ENCODE data around the gene TMEM156.
"Not testable (repeated sequence)": the region's sequence is repeated elsewhere in the genome, so short reads cannot be mapped to it uniquely, and the experiment has no call there.

TMEM156 gene

DNA sequence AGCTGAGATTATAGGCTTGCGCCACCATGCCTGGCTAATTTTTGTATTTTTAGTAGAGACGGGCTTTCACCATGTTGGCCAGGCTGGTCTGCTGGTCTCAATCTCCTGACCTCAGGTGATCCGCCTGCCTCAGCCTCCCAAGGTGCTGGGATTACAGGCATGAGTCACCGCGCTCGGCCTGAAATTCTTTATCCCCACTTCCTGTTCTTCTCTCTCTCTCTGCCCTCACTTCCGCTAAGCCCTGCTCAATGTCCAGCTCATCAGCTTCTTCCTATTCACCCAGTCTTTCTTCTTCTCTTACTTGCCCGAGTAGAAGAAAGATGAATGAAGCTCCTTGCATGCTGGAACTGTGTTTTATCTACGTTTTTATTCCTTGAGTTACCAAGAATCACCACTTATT lies 43.9 kb downstream of the TMEM156 start:
- not testable (repeated sequence) for DNase-seq

DNA sequence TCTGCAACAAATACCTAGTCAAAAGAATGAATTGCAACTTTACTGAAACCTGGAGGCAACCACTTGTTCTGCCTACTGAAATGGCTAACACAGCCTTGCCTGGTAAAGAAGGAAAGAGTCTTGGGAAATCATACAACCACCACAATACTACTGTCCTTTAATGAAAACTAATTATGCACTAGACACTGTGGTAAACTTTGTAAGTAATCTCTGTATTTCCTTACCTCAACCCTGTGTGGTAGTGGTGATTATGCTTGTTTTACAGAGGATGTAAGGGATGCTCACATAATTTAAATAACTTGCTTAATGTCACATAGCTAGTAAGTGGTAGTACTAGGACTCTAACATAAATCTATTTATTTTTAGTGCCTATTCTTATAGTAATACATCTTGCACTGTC lies 44.7 kb downstream of the TMEM156 start:
- DNase-seq, result no peak

DNA sequence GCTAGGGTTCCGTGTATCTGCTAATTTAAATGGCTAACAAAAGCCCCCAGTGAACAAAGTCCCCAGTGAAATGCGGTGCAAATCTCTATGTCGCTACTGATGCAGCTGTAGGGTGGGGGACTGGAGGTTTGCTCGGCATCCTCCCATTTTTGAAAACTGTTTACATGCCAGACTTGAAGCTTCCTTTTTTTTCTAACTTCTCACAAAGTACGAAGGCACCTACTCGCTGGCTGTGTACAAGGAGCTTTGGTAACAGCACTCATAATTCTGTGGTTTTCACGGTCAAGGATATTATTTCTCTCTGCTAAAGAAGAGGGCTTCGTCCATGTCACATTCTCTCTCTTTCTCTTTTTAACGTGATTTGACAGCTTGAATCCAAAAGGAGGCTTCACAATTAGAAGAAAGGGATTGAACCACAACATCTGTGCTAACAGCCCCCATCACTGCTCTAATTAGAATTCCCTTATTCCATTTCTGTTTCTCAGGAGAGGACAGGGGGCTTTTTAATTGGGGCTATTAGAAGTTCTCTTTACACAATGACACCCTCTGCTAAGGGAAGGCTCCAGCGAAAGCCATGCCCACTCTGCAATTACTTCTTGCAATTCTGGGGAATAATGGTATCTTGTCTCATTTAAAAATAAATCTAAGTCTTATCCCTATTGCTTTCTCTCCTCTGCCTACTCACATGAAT lies 46.7 kb downstream of the TMEM156 start:
- DNase-seq, result no peak

DNA sequence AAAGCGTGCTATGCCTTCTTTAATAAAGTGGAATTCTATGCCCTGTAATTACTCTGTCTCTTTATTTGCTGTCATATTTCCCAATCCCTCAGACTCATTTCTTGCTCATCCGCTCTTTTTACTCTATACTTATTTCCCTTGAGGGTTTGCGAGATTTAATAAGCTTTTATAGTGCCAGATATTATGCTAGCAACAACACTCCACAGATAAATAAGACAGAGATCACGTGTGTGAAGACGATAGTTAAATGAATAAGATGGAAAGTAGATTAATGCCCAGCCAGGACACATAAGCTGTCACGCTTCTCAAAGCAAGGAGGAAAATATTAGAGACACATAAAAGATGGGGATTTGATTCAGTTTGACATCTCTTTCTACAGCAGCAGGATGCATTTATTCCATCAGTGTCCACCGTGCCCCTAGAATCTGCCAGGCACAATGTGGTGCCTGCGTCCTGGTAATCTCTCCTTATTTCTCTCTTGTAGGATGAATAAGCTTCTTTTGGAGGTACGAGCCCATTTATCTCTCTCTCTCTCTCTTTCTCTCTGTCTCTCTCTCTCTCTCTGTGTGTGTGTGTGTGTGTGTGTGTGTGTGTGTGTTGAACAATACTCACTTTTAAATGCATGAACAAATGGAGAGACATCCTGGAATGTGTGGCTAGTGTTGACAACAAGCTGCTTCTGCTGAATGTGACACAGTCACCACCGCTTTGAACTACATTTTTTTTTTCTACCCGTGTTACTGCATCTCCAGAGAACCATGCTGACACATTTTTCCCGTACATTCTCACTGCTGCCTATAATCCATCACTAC lies 48.2 kb downstream of the TMEM156 start:
- no peak for DNase-seq

DNA sequence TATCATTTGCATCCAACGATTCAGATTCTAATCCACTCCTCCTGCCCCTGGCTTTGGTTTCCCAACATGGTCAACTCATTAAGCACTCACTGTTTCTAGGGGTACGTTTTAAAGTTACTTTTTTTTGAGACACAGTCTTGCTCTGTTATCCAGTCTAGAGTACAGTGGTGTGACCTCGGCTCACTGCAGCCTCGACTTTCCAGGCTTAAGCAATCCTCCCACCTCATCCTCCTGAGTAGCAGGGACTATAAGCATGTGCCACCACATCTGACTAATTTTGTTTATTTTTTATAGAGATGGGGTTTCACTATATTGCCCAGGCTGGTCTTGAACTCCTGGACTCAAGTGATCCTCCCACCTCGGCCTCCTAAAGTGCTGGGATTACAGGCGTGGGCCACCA lies 48.9 kb downstream of the TMEM156 start:
- DNase-seq, result no peak

DNA sequence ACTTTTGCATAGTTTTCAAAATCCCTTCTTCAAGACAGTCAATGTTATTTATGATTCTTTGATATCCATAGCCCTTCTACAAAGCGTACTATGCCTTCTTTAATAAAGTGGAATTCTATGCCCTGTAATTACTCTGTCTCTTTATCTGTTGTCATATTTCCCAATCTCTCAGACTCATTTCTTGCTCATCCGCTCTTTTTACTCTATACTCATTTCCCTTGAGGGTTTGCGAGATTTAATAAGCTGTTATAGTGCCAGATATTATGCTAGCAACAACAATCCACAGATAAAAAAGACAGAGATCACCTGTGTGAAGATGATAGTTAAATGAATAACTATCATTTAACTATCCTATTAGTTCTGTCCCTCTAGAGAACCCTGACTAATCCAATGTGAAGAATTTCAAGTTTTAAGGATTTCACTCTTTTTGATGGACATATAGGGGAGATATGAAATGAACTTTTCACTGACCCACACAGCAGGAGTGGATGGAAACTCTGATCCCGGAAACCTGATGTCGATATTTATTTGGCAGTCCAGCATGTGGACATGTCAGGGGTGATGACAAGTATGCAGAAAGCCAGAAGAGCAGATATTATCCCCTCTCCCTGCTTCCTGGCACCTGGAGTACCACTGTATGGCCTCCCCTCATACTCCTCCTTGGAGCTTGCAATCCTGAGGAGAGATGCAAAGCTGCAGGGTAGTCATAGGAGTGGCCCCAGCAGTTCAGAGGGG lies 49.7 kb downstream of the TMEM156 start:
- no peak for DNase-seq

DNA sequence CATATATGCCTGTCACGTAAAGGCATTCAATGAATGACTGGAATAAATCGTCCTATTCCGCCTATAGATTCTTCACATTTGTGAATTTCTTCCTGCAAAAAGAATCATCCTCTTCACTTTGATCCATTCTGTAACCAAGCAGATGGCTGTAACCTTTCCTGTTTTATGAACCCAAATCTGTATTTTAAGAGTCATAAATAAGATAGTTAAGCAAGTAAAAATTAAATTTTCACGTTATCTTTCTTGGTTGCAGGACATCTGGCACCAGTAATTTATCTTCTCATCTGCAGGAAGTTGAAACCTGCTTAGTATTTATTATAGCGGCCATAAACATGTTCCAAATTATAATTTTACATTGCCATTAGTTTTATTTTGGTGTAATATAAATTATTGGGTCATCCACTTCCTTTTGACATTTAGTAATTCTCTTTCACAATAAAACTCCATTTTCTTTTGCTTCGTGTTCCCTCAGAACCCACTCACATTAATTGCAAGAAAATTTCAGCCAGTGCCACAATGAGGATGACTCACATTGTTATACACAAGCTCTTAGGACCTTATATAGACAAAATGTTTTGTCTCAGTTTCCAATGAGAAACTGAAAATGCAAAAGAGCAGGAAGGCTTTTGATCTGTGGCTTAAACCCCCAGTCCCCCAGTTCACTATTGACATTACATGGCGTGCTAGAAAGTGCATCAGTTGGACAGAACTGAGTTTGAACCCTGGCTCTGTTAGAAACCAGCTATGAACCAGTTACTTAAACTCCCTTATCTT lies 51.1 kb downstream of the TMEM156 start:
- no peak for DNase-seq

DNA sequence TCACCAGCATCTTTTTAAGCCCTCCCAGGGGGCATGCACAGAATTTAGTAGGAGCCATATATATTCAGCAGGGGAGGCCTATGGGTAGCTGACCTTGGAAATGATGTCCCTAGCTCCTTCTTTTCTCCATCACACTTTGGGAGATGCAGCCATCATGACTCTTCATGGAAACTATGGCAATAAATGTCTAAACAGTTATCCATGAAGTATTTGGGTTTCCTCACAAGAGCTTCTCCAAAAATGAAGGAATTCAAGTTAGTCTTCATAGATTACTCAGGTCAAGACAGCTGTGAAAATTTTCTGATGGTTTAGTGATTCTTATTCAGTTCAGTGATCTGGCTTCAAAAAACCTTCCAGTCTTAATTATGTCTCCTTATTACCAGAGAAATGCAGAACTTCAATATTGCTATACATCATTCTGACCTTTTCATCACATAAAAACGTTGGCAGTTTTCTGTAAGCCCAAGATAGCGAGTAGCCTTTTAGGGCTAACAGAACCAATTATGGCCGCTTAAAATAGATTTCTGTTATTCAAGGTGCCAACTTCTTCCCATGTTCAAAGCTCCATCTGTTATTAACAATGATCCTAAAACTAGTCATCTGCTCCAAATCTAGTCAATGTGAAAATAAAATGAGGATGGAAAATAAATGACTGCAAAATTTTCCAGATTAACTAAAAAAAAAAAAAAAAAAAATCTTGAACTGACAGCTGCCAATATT lies 52.5 kb downstream of the TMEM156 start:
- no peak for DNase-seq

DNA sequence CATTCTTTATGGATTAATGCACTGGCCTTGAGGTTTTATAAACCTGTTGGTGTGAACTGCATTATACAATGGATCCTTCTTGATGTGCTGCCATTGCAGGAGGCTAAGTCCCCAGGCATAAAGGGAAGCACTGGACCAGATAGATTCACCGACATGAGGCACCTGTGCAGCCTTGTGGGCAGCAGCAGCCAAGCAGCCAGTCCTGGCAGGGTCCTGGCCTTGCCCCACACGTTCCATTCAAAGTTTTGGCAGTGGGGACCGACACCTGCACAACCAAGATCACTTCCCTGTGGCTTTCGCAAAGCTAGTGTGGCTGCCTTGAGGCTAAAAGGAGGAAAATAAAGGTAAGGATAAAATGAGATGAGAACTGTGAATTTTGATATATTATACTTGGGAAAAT lies 53.1 kb downstream of the TMEM156 start:
- no peak for DNase-seq

DNA sequence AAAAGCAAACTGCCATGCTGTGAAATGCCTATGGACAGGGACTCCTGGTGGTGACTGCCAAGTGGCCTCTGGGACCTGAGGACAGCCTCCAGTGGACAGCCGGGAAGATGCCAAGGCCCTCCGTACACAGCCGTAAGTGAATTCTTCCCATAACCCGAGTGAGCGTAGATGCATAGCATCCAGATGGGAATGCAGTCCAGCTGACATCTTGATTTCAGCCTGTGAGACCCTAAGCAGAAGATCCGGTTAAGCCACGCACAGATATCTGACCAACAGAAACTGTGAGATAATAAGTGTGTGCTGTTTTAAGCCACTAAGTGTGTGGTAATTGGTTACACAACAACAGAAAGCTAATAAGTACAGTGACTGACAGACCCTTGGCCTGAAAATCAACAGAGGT lies 55.9 kb downstream of the TMEM156 start:
- no peak for DNase-seq

DNA sequence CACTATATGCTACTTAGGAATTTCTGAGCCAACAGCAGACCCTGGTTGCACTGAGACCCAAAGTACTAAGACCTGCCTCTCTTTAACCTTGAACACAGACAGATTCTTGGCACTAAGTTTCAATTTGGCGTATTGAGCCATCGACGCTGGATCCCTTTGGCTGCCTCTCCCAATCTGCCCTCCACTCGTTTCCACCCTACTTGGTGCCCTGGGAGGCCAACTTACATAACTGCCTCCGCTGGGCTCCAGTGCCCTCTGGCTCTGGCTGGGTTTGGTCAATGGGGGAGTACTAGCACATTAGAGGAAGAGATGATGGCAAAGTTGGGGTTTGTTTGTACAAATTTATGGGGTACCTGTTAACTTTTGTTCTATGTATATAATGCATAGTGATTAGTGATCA lies 63.5 kb downstream of the TMEM156 start:
- no peak for DNase-seq

DNA sequence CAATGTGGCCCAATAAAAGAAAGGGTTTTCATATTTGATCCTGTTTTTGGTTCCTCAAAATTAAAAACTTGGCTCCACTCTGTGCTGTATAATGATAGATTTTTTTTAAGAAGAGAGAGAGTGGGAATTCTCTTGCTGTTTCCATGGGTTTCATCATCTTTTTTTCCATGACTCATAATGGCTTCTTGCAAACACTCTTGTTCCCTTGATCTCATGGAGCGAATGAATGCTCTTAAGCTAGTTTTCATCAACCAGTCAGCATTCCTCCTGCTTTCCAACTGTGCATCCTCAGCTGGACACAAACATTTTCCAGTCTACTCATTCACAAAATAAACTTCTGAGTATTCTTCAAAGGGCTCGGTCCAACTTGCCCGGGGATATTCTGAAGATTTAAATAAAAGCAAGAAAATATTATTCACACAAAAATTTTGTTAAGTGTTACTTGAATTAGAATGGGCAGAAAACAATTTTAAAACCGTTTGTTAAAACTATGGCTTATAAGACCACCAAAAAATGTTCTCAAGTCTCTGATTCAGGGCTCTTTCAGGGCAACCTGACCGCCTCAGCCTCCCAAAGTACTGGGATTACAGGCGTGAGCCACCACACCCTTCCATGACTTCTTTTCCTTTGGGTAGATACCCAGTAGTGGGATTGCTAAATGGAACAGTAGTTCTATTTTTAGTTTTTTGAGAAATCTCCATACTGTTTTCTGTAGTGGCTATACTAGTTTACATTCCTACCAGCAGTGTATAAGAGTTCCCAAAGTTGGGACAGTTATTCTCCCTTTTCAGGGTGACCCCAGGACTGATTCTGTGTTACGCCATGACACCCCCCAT lies 64.7 kb downstream of the TMEM156 start:
- no peak for DNase-seq

DNA sequence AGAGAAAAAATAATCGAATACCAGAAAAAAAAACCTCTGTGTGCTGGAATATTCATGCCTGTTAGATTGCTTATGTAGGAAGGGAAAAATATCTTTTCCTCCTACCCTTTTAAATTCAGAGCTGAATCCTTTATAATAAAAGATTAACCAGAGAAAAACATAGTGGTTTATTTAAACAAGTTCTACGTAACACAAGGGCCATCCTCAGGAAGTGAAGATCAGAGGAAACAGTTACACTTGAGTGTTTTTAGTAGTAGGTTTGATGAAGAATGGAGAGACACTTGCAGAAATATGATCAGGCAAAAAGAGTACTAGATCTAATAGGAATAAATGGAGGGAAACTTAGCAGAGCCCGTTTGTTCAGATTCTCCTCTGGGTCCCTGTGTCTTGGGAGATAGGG lies 66.3 kb downstream of the TMEM156 start:
- no peak for DNase-seq

DNA sequence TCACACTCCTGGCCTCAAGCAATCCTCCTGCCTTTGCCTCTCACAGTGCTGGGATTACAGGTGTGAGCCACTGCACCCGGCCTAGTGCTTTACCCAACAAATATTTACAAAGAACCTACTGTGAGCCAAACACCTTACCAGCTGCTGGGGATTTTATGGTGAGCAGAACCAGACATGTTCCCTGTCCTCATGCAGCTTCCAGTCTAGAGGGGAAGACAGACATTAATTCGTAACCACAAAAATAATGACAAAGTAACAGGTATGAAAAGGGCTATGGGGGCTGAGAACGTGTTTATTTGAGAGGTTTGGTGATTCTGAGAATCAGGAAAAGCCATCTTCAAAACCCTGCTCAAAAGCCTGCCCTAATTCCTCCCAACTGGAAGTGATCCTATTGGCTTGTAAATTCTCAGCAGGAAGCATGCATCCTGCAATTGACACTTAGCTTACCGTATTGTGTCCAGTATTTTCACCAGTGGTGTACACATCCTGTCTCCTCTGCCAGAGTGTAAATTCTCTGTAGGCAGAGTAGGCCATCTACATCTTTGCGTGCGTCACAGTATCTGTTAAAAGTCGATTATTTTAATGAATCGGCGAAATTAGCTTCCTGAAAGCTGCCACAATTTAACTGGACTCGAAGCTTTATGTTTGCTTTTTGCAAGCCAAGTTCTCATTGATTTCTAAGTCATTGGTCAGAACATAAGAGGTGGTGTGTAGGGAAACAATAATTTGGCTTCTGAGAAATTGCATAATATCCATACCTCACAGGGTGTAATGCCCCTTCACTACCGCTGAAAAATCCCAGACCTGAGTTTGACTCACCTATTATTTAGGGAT lies 67.0 kb downstream of the TMEM156 start:
- DNase-seq, result no peak

DNA sequence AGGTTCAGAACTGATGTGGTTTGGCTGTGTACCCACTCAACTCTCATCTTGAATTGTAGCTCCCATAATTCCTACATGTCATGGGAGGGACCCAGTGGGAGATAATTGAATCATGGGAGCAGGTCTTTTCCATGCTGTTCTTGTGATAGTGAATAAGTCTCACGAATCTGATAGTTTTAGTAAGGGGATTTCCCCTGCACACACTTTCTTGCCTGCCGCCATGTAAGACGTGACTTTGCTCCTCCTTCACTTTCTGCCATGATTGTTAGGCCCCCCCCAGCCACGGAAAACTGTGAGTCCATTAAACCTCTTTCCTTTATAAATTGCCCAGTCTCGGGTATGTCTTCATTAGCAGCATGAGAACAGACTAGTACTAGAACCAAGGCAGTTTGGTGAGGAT lies 73.0 kb downstream of the TMEM156 start:
- DNase-seq, result not testable (repeated sequence)

DNA sequence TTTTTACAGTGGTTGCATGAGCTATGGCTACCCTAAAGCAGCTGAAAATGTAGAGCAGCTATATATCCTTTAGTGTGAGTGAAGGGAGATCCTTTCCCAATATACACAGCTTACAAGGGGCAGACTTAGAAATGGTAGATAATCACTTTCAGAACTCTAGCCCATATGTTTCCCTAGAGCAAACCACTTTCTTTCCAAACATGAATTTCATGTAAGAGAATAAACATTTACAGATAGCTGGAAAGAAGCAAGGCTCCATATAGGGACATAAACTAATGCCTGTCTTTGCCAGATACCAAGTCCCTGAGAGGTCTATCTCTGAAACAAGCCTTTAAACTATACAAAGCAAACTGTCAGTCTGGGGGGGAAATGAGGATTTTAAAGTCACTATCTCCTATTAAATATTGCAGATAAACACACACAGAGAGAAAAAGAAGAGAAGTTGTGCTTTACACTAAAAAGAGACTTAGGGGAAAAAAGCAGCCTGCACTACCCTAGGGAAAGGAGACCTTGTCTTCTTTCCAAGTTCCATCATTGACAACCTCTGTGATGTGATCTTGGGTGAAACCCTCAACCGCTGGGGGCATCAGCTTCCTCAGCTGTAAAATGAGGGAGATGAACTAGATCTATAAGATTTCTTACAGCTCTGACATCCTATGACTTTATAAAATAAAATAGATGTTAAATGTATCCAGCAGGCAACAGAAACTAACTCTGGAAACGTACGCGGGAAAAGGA lies 73.6 kb downstream of the TMEM156 start:
- DNase-seq, result no peak

DNA sequence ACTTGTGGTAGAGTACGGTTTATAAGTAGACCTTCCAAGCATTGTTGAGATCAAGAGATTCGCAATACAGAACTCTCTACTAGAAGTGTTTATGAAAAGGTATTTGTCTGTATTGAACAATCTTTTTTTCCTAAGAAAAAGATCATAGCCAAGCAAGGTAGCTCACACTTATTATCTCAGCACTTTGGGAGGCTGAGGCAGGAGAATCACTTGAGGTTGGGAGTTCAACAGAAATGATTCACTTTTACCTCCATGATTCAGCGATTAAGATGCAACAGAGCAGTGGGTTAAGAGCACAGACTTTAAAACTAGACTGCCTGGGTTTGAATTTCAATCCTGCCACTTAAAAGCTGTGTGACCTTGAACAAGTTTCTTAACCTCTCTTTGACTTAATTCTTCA lies 74.3 kb downstream of the TMEM156 start:
- no peak for DNase-seq

DNA sequence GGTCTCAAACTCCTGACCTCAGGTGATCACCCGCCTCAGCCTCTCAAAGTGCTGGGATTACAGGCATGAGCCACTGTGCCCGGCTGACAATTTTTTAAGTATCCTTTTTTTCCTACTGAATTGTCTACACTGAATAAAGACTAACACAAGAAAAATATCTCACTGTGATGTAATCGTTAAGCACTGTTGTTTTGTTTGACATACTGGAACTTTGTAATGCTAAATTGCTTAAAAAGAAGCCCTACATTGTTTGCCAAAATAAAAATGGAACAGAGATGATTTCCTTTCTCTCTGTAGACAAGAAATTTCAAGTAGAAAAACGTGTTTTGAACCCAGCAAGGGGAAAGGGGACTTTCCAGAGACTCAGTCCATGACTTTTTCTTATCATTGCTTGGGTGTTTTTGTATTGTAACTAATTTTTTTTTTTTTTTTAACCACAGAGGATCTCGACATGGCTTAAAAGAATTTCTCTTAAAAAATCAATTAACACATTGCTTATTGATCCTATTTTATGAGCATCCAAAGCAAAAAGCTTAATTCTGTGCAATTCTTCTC lies 74.9 kb downstream of the TMEM156 start:
- DNase-seq, result no peak

DNA sequence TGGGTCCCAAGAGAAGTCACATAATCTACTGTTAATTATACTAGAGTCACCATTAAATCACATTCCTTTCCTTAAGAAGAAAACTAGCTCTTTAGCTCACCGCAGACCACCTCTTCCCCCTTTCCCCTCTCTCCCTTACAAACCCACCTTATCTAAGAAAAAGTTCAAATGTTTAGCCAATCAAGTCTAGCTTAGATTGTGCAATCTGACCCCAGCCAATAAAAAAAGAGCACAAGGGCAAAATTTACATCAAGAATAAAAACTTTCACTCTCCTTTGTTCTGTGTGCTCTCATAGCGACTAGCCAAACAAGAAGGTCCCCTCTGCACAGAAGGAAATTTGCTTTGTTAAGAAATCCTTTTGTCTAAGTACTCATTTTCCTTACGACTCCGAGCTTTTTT lies 76.3 kb downstream of the TMEM156 start:
- DNase-seq, result no peak

Measured in NCI-H748 treated with DMSO at 0.1 percent for 48 hours (cell line).